Fibroblast of skin of back (primary cell): Measurements from ENCODE around the gene GLYR1.

Experiments
- DNase-seq: peaks from one replicate; pipeline ENCODE4 v3.0.0-alpha.2; 2013

The GLYR1 gene

GRCh38 chr16:4803401-4803844, 43.7 kb downstream of the GLYR1 start:
- DNase-seq = no peak

- DNase-seq = peak; percentile 93
Measured at GRCh38 chr16:4802659-4803287, 44.3 kb downstream of the GLYR1 start.

DNA sequence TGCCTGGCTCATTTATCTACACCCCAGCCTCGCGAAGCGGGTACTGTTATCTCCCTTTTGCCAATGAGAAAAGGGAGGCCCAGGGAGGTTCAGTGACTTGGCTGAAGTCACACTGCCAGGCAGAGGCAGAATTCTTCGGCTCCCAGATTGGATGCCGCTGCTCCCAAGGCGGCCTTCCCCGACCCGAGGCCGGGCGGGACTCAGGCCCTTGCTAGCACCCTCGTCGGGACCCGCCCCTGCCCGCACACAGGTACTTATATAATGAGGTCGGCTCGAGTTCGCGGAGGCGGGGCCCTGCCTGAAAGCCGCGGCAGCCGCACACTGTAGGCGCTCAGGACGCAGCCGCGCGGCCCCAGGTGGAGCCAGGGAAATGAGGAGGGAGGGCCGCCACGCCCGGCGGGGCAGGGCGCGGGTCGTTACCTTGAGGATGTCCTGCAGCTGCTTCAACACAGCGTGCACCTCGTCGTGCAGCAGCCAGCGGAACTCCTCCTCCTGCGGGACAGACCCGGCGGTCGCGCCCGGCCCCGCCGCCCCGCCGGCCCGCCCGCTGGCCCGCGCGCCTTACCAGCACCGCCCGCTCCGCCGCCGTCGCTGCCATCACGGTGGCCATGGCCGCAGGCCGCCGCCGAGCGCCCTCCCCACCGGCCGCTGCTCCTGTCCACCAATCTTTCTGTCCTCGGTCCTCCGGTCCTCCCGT, 45.0 kb downstream of the GLYR1 start, which contains the start of gene ROGDI:
Gene ROGDI, minus strand, starts transcription at position 672 of the 697 bp plus-strand sequence. Its CDS starts 62 bp downstream, at position 610.
- peak; percentile 30 for DNase-seq

- DNase-seq = no peak
Measured at GRCh38 chr16:4801051-4801961, 45.8 kb downstream of the GLYR1 start.

DNA sequence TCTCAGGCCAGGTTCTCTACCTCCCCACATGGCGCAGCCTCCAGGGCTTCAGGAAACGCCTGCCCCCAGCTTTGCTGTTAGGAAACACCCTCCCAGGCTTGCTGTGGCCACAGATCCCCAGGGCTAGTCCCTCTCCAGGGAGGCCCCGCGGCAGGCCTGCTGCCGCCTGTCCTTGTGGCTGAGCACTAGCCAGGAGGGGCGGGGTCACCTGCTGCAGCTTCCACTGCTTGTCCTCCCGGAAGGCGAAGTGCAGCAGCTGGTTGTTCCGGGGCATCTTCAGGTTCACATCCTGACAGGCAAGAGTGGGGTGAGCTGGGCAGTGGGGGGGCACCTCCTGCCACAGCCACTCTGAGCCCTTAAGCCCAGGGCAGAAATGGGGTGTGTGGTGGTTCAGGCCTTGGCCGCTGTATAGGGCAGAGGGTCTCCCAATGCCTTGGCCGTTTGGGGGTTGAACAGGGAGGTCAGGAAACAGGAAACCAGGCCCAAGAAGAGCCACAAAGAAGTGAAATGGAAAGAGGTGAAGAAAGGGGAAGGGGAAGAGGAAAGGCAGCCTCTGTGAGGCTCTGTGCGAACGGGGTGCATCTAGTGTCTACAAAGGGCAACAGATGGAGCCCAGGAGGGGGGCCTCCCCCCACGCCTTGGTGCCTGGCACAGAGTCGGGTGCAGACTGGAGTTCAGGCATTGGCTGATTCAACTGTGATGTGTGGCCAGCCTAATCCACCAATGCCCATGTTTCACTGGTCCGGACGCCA, 46.6 kb downstream of the GLYR1 start:
- no peak for DNase-seq

- no peak for DNase-seq
Measured at GRCh38 chr16:4799171-4799855, 47.8 kb downstream of the GLYR1 start.

DNA sequence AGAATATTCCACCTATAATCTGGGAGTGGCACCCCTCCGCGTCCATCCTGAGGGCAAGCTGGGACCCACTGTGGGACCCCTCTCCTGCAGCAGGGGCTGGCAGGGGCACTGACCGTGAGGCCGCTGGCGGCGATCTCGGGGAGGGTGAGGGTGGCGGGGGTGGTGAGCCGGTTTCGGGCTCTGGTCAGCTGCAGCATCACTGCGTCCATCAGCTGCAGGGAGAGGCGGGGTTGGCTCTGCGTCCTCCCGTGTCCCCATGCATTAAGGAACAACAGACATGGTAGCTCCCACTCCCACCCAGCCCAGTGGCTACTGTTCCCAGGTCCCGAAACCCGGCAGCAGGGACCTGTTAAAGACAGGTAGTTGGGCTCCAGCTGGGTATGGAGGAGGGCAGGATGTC, 48.6 kb downstream of the GLYR1 start:
- no peak for DNase-seq

- no peak for DNase-seq
Measured at GRCh38 chr16:4797805-4798252, 49.3 kb downstream of the GLYR1 start.

DNA sequence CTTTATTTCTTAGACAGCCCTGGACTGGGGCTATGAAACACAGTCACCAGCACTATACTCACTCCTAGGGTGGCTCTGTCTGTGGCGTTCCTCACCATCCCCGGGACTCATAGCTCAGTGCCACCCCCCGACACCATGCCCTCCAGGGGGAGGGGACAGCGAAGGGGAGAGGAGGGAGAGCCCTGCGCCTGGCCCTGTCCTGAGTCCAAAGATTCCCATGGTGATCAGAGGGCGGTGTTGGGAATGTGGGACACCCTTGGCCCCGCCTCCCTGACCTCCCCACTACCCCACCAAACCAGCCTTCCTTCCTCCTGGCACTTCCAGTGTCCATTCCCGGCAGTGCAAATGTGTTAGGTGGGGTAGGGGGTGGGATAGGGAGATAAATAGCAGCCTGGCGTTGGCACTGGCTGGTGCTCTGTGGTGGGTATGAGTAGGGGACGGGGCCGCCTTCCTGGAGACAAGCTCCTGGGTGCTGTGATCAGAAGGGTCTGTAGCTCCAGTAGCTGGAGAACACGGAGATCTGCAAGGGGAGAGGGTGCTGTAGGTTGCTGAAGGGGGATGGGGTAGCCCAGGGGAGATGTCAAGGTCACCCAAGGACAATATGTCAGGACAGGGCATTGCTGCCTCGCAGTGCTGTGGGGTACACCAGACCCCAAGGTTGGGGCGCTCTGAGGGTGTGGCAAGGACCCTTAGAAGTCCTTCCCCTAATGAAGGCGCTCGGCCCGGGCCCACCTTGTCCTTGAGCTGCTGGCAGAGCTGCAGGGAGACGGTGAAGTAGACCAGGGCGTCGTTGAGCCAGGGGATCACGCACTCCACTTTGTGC, 49.9 kb downstream of the GLYR1 start:
- no peak for DNase-seq

- no peak for DNase-seq
Measured at GRCh38 chr16:4795828-4796572, 51.1 kb downstream of the GLYR1 start.

DNA sequence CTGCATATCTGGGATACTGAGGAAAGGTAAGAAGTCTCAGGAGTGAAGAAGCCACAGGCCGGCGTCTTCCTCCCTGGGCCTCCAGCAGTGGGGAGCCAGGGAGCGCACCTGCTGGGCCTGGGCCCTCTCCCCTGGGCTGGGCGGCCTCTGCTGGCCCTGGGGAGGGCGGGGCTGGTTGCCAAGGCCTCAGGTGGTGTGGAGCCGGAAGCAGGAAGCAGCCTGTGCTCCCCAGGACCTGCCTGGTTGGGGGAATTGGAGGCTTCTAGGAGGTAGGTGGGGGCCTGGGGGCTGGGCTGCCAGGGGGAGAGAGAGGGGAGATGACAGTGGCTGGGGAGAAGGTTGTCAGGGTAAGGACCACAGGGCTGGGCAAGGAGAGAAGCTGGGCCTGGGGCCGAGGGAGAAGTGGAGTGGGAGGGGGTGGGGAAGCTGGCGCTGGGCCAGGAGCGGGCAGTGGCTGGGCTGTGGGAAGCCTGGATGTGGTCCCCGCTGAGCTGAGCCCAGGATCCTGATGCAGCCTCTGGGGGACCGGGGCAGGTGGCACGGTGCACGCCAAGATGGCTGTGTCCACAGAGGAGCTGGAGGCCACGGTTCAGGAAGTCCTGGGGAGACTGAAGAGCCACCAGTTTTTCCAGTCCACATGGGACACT, 51.8 kb downstream of the GLYR1 start, which contains the start of gene SMIM22:
Gene SMIM22, plus strand, starts transcription at position 189 of the 647 bp plus-strand sequence. Its CDS starts 366 bp downstream, at position 555.
- no peak for DNase-seq

- no peak for DNase-seq
Measured at GRCh38 chr16:4792951-4793513, 54.1 kb downstream of the GLYR1 start.

DNA sequence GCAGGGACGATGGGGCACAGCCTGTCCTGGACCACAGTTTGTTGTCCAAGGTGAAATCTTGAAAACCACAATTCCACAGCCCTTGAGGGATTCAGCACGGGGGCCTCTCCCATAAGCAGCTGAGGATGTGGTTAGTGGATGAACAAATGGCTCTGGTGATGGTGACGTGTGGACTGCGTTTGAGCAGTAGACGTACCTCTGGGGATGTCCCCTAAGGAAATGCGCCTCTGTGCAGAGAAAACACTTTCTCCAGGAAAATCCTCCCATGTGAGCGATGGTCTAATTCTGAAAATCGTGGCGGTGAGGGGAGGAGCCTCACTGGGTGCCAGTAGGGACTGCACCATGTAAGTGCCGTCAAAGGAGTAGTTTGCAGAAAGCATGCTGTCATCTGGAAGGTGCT, 56.2 kb downstream of the GLYR1 start:
- DNase-seq = no peak

- DNase-seq = no peak
Measured at GRCh38 chr16:4790261-4790660, 56.8 kb downstream of the GLYR1 start.

- DNase-seq = no peak
Measured at GRCh38 chr16:4788910-4789309, 58.2 kb downstream of the GLYR1 start.

DNA sequence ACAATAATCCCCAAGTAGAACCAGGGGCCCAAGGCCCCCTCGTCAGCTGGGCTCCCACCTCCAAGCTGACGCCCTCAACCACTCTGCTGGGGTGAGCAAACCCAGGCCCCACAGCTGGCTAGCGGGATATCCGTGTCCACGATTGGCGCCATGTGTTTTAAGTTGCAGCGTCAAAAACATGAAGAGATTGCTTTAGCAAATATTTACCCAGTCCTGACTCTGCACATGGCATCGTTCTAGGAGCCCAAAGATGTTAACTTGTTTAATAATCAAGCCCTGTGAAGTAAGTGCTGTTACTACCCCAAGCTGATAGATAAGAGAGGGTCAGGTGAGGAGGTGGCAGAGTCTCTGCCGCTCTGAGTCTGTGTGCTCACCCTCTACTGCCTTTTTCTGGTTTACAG, 58.6 kb downstream of the GLYR1 start:
- DNase-seq = no peak

- no peak for DNase-seq
Measured at GRCh38 chr16:4787627-4788482, 59.2 kb downstream of the GLYR1 start, which contains the start of gene SEPTIN12. SEPTIN12 (minus strand) TSS chr16:4788345; CDS start chr16:4787645, 700 bp downstream.

DNA sequence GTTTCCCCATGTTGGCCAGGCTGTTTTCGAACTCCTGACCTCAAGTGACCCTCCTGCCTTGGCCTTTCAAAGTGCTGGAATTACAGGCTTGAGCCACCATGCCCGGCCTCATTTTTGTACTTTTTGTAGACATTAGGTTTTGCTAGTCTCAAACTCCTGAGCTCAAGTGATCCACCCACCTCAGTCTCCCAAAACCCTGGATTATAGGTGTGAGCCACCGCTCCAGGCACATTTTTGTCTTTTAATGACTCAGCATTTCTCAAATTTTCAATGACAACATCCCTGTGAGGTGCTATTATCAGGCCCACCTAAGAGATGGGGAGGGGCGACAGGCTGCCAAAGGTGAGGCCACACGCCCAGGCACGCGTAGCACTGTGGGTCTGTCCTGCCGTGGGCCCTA, 60.0 kb downstream of the GLYR1 start:
- no peak for DNase-seq
